CD4-positive, alpha-beta T cell treated with Interleukin-4 for 1 hour (primary cell): ENCODE data around the gene KIT.

ENCODE experiments used
- DNase-seq, 2 donors: peaks; one replicate each; pipeline ENCODE4 v3.0.0-alpha.2; 2020 to 2022

The KIT gene

GRCh38 chr4:54661686-54662085 lies 3.9 kb downstream of the KIT start:
- no peak for DNase-seq

GRCh38 chr4:54662123-54662522 lies 4.4 kb downstream of the KIT start:
- no peak for DNase-seq

GRCh38 chr4:54662901-54663585 lies 5.3 kb downstream of the KIT start:
- no peak for DNase-seq

DNA sequence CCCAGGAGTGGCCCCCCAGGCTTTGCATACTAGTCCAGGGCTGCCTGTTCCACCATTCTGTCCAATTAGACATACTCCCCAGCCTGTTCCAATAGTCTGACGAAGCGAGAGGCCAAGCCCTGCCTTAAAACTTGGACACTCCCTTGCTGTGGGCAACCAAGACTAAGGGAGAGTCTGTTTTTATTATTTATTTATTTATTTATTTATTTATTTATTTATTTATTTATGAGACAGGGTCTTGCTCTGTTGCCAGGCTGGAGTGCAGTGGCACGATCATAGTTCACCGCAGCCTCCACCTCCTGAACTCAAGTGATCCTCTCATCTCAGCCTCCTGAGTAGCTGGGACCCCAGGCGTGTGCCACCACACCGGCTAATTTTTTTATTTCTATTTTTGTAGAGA lies 6.6 kb downstream of the KIT start:
- no peak for DNase-seq

- DNase-seq: no peak
These were observed 10.4 kb downstream of the KIT start for GRCh38 chr4:54668014-54668611.

DNA sequence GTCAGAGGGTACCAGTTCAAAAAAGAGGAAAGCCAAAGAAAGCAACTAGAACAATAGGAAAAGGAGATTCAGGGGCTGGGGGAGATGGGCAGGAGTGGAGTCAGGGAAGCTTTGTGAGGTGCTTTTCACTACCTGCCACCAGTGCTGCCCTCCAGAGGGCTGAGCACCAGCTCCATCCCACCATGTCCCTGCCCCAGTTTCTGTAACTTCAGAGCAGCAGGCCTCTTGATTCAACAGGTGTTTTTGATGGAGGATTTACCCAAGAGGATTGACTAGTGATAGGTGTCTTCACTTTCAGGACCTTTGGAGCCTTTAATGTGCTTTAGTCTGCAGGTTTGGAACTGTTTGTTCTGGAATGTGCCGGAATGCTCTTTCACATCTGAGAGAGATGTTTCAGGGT lies 12.1 kb downstream of the KIT start:
- DNase-seq: no peak

DNA sequence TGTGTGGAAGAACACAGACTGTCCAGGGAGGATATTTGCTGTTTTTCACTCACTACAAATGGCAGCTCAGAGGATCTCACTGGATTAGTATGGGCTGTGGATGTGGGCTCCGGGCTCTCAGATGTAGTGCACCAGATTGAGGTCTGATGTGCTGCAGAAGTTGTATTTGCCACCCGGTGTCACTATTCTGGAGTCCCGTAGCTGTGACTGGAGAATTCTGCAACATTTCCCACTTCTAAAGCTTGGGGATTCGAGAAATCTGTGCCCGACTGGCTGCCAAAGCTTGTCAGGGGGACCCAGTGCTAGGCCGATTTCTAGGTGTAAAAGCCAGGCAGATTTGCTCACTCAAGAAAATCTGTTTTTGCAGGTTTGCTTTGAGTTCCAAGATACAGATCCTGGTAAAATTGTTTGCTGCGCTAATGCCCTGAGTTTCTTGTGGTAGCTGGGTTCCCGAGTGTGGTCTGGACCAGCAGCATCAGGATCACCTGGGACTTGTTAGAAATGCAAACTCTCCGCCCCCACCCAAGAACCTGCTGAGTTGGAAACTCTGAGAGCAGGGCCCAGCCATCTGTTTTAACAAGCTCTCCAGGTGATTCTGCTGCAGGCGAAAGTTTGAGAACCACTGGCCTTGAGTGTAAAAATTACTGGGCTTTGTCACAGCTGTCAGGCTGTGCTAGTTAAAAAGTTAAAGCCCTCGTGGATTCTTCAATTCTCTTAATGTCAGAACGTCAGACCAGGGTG lies 18.1 kb downstream of the KIT start:
- DNase-seq: no peak

- DNase-seq: no peak
These were observed 18.9 kb downstream of the KIT start for GRCh38 chr4:54676658-54677057.

- no peak for DNase-seq
These were observed 19.7 kb downstream of the KIT start for GRCh38 chr4:54677416-54677815.

GRCh38 chr4:54677853-54678650 lies 20.3 kb downstream of the KIT start:
- no peak for DNase-seq

DNA sequence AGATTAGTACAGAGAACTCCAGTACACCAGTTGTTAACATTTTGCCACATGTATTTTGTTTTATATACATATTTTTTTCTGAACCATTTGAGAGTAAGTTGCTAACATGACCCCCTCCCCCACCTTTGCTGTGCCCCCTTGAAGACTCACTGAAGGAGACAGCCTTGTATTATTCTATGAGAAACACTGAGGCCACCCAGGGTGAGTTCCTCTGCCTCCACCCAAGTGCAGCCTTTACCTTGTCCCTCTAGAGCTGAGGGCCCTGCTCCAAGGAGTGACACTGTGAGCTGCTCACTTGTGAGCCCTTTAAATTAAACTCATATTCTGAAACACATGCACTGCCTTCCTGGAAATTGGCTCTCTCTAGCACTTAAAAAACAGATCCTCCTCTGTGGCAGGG lies 21.1 kb downstream of the KIT start:
- DNase-seq: no peak

GRCh38 chr4:54679813-54680212 lies 22.1 kb downstream of the KIT start:
- no peak for DNase-seq

GRCh38 chr4:54683616-54684346 lies 26.0 kb downstream of the KIT start:
- DNase-seq: peak; percentile 44 to 60

GRCh38 chr4:54685810-54686209 lies 28.1 kb downstream of the KIT start:
- no peak for DNase-seq

DNA sequence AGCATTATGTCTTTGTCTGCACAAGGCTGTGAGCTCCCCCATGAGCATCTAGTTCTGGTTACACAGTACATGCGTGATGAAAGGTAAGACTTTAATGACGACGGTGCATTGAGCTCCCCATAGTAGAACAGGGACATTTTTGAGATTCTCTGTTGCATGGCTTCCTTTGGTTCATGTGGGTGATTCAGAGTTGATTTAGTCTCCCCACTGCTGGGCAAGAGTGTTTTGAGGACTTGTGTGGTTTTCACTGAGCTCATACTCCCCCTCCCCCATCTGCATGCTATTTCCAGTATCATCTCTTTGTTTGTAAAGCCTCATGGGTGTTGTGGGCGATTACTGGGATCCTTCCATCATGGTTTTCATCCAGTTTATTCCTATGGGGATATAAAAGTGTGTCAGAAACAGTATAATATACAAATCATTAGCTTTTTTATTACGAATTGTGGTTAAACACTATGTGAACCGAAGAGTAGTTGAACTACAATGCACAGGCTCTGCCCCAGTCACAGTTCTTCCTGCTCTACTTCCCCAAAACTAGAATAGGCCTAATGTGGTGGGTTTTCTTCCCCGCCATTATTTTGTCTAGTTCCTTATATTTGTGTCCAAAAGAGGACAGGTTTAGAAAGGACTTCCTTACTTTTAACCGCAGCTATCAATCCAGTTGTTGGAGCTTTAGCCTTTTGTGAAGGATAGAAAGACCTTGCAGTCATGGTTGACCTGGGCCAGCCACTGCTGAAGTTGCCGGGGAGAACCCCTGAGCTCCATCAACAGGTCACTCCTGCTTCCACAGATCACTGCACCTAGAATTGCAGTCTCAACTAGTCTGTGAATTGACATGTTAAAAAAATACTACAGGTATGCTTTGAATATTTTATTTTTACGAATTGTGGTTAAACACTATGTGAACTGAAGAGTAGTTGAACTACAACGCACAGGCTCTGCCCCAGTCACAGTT lies 30.4 kb downstream of the KIT start:
- no peak for DNase-seq

DNA sequence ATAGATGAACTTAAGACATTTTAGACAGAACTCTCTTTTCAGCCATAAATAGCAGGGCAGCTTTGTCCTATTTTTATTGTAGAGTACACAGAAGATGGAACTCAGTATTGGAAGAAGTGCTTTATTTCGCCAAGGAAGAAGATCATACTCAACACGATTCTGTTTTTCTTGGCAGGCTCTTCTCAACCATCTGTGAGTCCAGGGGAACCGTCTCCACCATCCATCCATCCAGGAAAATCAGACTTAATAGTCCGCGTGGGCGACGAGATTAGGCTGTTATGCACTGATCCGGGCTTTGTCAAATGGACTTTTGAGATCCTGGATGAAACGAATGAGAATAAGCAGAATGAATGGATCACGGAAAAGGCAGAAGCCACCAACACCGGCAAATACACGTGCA lies 37.6 kb downstream of the KIT start:
- DNase-seq: no peak

DNA sequence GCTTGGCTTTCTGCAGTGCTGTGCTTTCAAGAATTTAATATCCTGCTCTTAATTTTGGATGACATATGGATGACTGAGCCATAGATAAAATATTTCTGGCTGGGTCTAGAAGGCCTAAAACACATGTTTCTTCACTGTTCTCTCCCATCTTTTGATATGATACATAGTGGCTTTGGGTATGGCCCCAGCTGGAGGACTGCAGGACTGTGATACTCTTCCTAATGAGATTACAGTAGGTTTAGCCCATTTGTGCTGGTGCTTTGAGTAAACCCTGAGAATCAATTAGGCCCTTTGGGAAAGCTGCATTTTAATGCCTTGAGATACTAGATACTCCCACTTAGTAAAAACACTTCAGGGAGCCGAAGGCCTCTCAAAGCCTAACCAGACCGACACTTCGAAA lies 38.0 kb downstream of the KIT start:
- no peak for DNase-seq

DNA sequence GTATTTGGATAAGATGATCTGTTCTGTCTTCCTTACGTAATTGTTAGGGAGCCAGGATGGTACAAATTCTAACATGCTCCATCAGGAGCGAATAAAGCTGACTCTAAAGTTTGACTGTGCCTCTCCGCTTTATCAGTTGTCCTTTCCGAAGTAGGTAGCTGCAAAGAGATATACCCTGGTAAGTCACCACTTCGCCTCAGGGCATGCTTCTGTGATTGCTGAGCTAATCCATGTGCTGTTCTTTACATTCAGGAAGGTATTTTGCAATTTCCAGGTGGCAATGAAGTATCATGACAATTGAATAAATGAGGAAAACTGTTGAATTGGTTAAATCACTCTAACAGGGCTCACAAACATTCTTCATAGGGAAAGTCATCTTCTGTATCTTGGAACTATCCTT lies 38.9 kb downstream of the KIT start:
- no peak for DNase-seq

DNA sequence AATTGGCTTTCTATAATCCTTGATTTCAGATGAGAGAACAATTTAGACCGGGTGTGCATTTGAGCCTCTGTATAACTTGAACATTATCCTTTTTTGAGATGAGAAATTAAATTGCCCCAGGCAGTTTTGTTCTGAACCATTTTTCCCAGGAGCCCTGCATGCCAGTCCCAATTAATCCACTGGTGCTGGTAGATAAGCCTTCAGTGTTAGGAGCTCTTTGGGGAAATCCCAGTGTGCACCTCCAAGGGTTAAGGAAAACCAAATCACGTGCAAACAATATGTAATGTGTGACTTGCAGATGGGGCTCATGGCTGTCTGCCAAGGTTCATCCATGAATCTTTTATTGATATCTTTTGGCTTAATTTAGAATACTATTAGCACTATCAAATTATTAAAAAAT lies 43.2 kb downstream of the KIT start:
- no peak for DNase-seq

- DNase-seq: no peak
These were observed 45.4 kb downstream of the KIT start for GRCh38 chr4:54703182-54703581.

DNA sequence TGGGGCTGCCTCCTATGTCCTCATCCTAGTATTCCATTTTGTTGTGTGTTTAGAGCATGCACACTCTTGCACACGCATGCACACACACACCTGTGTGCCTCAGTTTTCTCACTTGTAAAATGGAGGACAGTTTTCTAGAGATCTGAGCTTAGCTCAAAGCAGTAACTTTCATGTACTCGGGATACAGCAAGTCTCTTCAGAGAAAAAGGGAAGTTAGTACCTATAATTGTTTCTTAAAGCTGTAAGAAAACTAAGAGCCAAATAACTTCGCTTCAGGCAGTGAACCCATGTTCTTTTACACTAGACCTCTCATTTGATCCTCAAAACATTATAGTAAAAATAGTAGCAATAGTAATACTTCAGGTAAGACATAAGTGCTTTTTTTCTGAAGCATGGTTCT lies 49.6 kb downstream of the KIT start:
- no peak for DNase-seq
